Measurements from ENCODE around the gene CDH23. TPM values are rescaled to one million over a fixed set of nuclear protein-coding genes. Genes with fewer than 3 reads are reported as not detected.

Gene CDH23
- total and polyA plus RNA-seq, 9 of the 15 experiments (the other 6 are each of a cell fraction or from before 2014, with no cell fraction given), result 0.18 to 1.2 (median 0.47) TPM

- Histone ChIP-seq H3K9me3 (replicated peaks; ENCODE audit: control insufficient read depth, insufficient read depth, low read depth, low read length) (no peaks in the 10 kb centered on the region), H3K79me2 (ENCODE audit: control insufficient read depth, insufficient read depth, low read length) (no peaks in the 10 kb centered on the region), H3K4me3 (no peak overlapping the region), H3K27ac (ENCODE audit: extremely low read depth, low read depth, low read length) (no peak overlapping the region), H3K4me2 (ENCODE audit: insufficient read depth, low read length) (no peak overlapping the region), H3K9me1 (ENCODE audit: control insufficient read depth, insufficient read depth, low read length) (no peaks in the 10 kb centered on the region), H4K20me1 (replicated peaks; ENCODE audit: control insufficient read depth, insufficient read depth, low read length) (peaks cover 8% of the 10 kb centered on the region), H3K9ac (ENCODE audit: insufficient read depth in 1 of 2, low read depth in 2 of 2, low read length in 2 of 2) (no peak overlapping the region), H3K4me1 (replicated peaks in 1 of 2; ENCODE audit: control insufficient read depth in 2 of 2, insufficient read depth in 2 of 2, low read length in 2 of 2) (no peaks in the 10 kb centered on the region), H3K27me3 (ENCODE audit: control insufficient read depth in 2 of 2, insufficient read depth in 2 of 2, low read length in 2 of 2) (peaks cover 41 to 79% of the 10 kb centered on the region in 2 experiments), H3K36me3 (ENCODE audit: control insufficient read depth, insufficient read depth, low read length) (no peaks in the 10 kb centered on the region), H2AFZ (ENCODE audit: low read depth, low read length) (no peak overlapping the region)
- BruUV-seq (replicated peaks), result no TSS peak
- ChIA-PET POLR2A (interaction anchor here (0.7 to 2.5 kb wide), 6 partner anchors 9 to 35 kb away, joined by 3 to 8 read pairs (median 3); no protein-coding TSS in a partner anchor), CTCF (ENCODE audit: low intra/inter-chr PET ratio) (no interaction called here)
- FAIRE-seq (no peak), DNase-seq (ENCODE audit: extremely low read depth in 1 of 4, low spot score in 3 of 4) (no peak), ATAC-seq (no peak)
- intact Hi-C loops (cut with micrococcal nuclease) (no loop called here), in situ Hi-C loops (cut with MboI) (no loop called here)
- 3% methylated on average over 9 of the region's 9 CpGs for WGBS (ENCODE audit: insufficient coverage, low coverage, missing lambda C conversion rate)
- no peak for TF ChIP-seq CHCHD3 (CRISPR knock-in tag; IDR thresholded peaks at IDR 0.05)
- no peak for TF ChIP-seq BCL6 (CRISPR knock-in tag; IDR thresholded peaks at IDR 0.05)
- no peak for TF ChIP-seq NKRF (IDR thresholded peaks at IDR 0.05; ENCODE audit: borderline replicate concordance)
- no peak for TF ChIP-seq ZNF347 (CRISPR knock-in tag; IDR thresholded peaks at IDR 0.05; ENCODE audit: low read depth)
- no peak for TF ChIP-seq KDM1A (IDR thresholded peaks at IDR 0.05)
- TF ChIP-seq TEAD4 (IDR thresholded peaks at IDR 0.05; ENCODE audit: low read length), result no peak
- no peak for TF ChIP-seq TEAD4 (CRISPR knock-in tag; IDR thresholded peaks at IDR 0.05; ENCODE audit: borderline replicate concordance)
- no peak for TF ChIP-seq NR3C1 (CRISPR knock-in tag; IDR thresholded peaks at IDR 0.05)
- no peak for TF ChIP-seq PPARD (CRISPR knock-in tag; IDR thresholded peaks at IDR 0.05)
- no peak for TF ChIP-seq SMARCC2 (IDR thresholded peaks at IDR 0.05; ENCODE audit: low read depth)
- no peak for TF ChIP-seq HMG20B (CRISPR knock-in tag; IDR thresholded peaks at IDR 0.05)
- TF ChIP-seq CREBBP (IDR thresholded peaks at IDR 0.05; ENCODE audit: low read depth, low read length), result no peak
- no peak for TF ChIP-seq ELK3 (CRISPR knock-in tag; IDR thresholded peaks at IDR 0.05)
- no peak for TF ChIP-seq GABPA (tag; conservative IDR thresholded peaks at IDR 0.05; ENCODE audit: low read depth)
- no peak for TF ChIP-seq GMEB1 (CRISPR knock-in tag; IDR thresholded peaks at IDR 0.05)
These were observed 43.9 kb downstream of the CDH23 start for GRCh38 chr10:71440506-71441035.
